Loucy (cell line): Measurements from ENCODE around the gene IFT43.

ENCODE experiments used
- H2AFZ ChIP-seq: fragments of 200-600 bp; sonication (generic); 2 replicates; pipeline ENCODE4 v1.6.0; 2016; ENCODE audit warnings: antibody characterized with exemption, mild to moderate bottlenecking, low read length, moderate library complexity
- H3F3A ChIP-seq: fragments of 200-600 bp; 2 replicates; pipeline ENCODE4 v1.6.0; 2016; ENCODE audit warnings: antibody characterized with exemption, low read depth, mild to moderate bottlenecking
- H3K27me3 ChIP-seq: fragments of 200-600 bp; sonication (generic); 2 replicates; pipeline ENCODE4 v1.6.1; 2014; ENCODE audit warnings: low read length, mild to moderate bottlenecking; ENCODE audit not compliant: insufficient read depth, poor library complexity, severe bottlenecking
- H3K36me3 ChIP-seq: fragments of 200-600 bp; sonication (generic); 2 replicates; pipeline ENCODE4 v1.6.1; 2016; ENCODE audit warnings: low read length; ENCODE audit not compliant: insufficient read depth
- H3K4me1 ChIP-seq: fragments of 200-600 bp; sonication (generic); 2 replicates; pipeline ENCODE4 v1.5.1; 2014; ENCODE audit warnings: low read length, mild to moderate bottlenecking; ENCODE audit not compliant: insufficient read depth, poor library complexity, severe bottlenecking
- H3K4me2 ChIP-seq: fragments of 200-600 bp; sonication (generic); 2 replicates; pipeline ENCODE4 v1.6.0; 2014; ENCODE audit warnings: antibody characterized with exemption, low read length, low read depth, mild to moderate bottlenecking; ENCODE audit not compliant: poor library complexity, severe bottlenecking
- H3K4me3 ChIP-seq: fragments of 200-600 bp; sonication (generic); 2 replicates; pipeline ENCODE4 v1.5.1; 2014; ENCODE audit warnings: low read length, mild to moderate bottlenecking, mixed read lengths; ENCODE audit not compliant: poor library complexity, severe bottlenecking
- H3K79me2 ChIP-seq: fragments of 200-600 bp; sonication (generic); 2 replicates; pipeline ENCODE4 v1.6.1; 2014; ENCODE audit warnings: low read length; ENCODE audit not compliant: insufficient read depth
- H3K9ac ChIP-seq: fragments of 200-600 bp; sonication (generic); 2 replicates; pipeline ENCODE4 v1.6.0; 2014; ENCODE audit warnings: mild to moderate bottlenecking, low read depth, low read length, moderate library complexity; ENCODE audit not compliant: poor library complexity, severe bottlenecking
- H3K9me2 ChIP-seq: fragments of 200-600 bp; sonication (generic); replicated peaks from 2 replicates; pipeline ENCODE4 v1.6.1; 2016; ENCODE audit warnings: low read depth, low read length, mixed read lengths
- H3K9me3 ChIP-seq: fragments of 200-600 bp; sonication (generic); 2 replicates; pipeline ENCODE4 v1.6.1; 2014; ENCODE audit warnings: mild to moderate bottlenecking, antibody characterized with exemption, low read length, low read depth; ENCODE audit not compliant: insufficient read depth
- H4K20me1 ChIP-seq: fragments of 200-600 bp; sonication (generic); 2 replicates; pipeline ENCODE4 v1.6.0; 2014; ENCODE audit warnings: antibody characterized with exemption, low read length, mild to moderate bottlenecking; ENCODE audit not compliant: insufficient read depth, poor library complexity, severe bottlenecking
- CTCF ChIP-seq: fragments of 200-600 bp; sonication (generic); conservative IDR thresholded peaks from 2 replicates; pipeline ENCODE4 v1.5.1; 2014; ENCODE audit warnings: mild to moderate bottlenecking, antibody characterized with exemption, low read length
- EZH2phosphoT487 ChIP-seq: fragments of 200-600 bp; IDR thresholded peaks from 2 replicates; pipeline ENCODE4 v1.6.1; 2018; ENCODE audit warnings: antibody characterized with exemption, mild to moderate bottlenecking, moderate library complexity, borderline replicate concordance

Gene IFT43

GRCh38 chr14:75996488-75996887 lies 10.9 kb downstream of the IFT43 start:
- Histone ChIP-seq H2AFZ (no peak overlapping the region), H3K4me3 (no peak overlapping the region), H3F3A (no peaks in the 10 kb centered on the region), H3K27me3 (no peaks in the 10 kb centered on the region), H3K36me3 (no peaks in the 10 kb centered on the region), H3K9me2 (no peaks in the 10 kb centered on the region), H3K79me2 (no peaks in the 10 kb centered on the region), H3K4me1 (peaks cover 8% of the 10 kb centered on the region), H3K9ac (no peak overlapping the region), H3K9me3 (no peaks in the 10 kb centered on the region), H3K4me2 (no peak overlapping the region), H4K20me1 (no peaks in the 10 kb centered on the region)
- no peak for TF ChIP-seq CTCF
- TF ChIP-seq EZH2phosphoT487 = no peak

- H3K36me3 ChIP-seq = no peaks in the 10 kb centered on the region
- no peaks in the 10 kb centered on the region for H3F3A ChIP-seq
- no peak overlapping the region for H3K4me2 ChIP-seq
- no peaks in the 10 kb centered on the region for H3K79me2 ChIP-seq
- H3K9me2 ChIP-seq = no peaks in the 10 kb centered on the region
- H3K4me1 ChIP-seq = no peaks in the 10 kb centered on the region
- H3K9ac ChIP-seq = no peak overlapping the region
- 0 out of 2 replicates have a peak, but pooled peaks cover 3% of the 10 kb centered on the region for H3K9me3 ChIP-seq
- H4K20me1 ChIP-seq = no peaks in the 10 kb centered on the region
- no peak for TF ChIP-seq EZH2phosphoT487
- H2AFZ ChIP-seq = no peak overlapping the region
- no peak overlapping the region for H3K4me3 ChIP-seq
- no peaks in the 10 kb centered on the region for H3K27me3 ChIP-seq
Measured at GRCh38 chr14:75999511-76000190, 14.1 kb downstream of the IFT43 start.

DNA sequence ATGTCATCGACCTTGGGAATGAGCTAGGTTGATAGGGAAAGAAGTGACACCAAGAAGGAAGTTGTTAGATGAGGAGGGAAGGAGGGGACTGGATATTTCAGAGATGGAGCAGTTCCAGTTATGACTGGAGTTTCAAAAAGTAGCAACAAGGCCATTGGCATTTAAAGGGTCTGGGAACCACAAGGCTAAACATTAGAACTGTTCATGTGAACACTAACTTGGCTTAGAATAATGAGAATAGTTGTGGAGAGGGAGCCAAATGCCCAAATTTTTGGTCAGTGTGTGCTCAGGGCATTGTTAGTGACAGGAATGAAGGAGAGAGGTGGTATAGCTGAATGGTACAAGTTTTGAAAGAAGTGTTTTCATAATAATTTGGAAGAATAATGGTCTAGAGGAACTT lies 16.8 kb downstream of the IFT43 start:
- Histone ChIP-seq H3K9ac (no peak overlapping the region), H4K20me1 (no peaks in the 10 kb centered on the region), H3K4me2 (no peak overlapping the region), H3K4me3 (no peak overlapping the region), H3K36me3 (no peaks in the 10 kb centered on the region), H3K4me1 (no peaks in the 10 kb centered on the region), H3K27me3 (no peaks in the 10 kb centered on the region), H3F3A (no peaks in the 10 kb centered on the region), H2AFZ (no peak overlapping the region), H3K9me3 (0 out of 2 replicates have a peak, but pooled peaks cover 3% of the 10 kb centered on the region), H3K79me2 (no peaks in the 10 kb centered on the region), H3K9me2 (no peaks in the 10 kb centered on the region)
- TF ChIP-seq CTCF (no peak), EZH2phosphoT487 (no peak)

DNA sequence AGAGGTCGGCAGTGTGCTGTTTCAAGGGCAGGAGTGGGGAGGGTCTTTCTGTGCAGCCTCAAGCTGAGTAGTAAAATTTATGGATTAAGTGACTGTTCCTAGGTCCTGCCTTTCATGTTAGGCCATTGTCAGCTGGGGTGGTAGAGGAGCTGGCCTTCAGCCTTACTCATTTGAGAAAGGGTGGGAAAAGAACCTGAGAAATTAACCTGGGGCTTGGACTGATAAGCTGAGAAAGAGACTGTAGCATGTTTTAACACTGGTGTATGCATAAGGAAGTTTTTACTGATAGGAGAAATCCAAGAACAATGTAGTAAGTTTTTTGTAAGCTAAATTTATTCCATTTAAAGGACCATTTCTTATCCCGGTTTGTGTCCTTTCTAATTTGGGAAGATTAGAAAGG lies 20.7 kb downstream of the IFT43 start:
- Histone ChIP-seq H3K4me2 (no peak overlapping the region), H3K4me3 (no peak overlapping the region), H2AFZ (no peak overlapping the region), H3F3A (no peaks in the 10 kb centered on the region), H3K9me3 (0 out of 2 replicates have a peak, but pooled peaks cover 3% of the 10 kb centered on the region), H3K27me3 (no peaks in the 10 kb centered on the region), H3K9me2 (no peaks in the 10 kb centered on the region), H3K9ac (no peak overlapping the region), H3K79me2 (no peaks in the 10 kb centered on the region), H4K20me1 (no peaks in the 10 kb centered on the region), H3K36me3 (no peaks in the 10 kb centered on the region), H3K4me1 (no peaks in the 10 kb centered on the region)
- TF ChIP-seq EZH2phosphoT487 (no peak), CTCF (no peak)
